Type B pancreatic cell (in vitro differentiated cells): Measurements from ENCODE around the gene CCDC142. TPM values are rescaled to one million over a fixed set of nuclear protein-coding genes. Genes with fewer than 3 reads are reported as not detected.

ENCODE experiments used
- DNase-seq: peaks from one replicate; pipeline ENCODE4 v3.0.0; 2021; ENCODE audit warnings: mixed read lengths; ENCODE audit not compliant: unreplicated experiment; ENCODE audit errors: extremely low spot score
- H3K27ac Mint-ChIP-seq: 2 replicates; pipeline ENCODE4 v1.8.0; 2021; ENCODE audit warnings: mild to moderate bottlenecking, mixed read lengths
- H3K27me3 Mint-ChIP-seq: 2 replicates; pipeline ENCODE4 v1.8.0; 2021; ENCODE audit warnings: mixed read lengths
- H3K36me3 Mint-ChIP-seq: 2 replicates; pipeline ENCODE4 v1.8.0; 2021; ENCODE audit warnings: mixed read lengths
- H3K4me1 Mint-ChIP-seq: one replicate; pipeline ENCODE4 v1.8.0; 2021; ENCODE audit warnings: mixed read lengths; ENCODE audit not compliant: unreplicated experiment
- H3K4me3 Mint-ChIP-seq: 2 replicates; pipeline ENCODE4 v1.8.0; 2021; ENCODE audit warnings: mild to moderate bottlenecking, mixed read lengths
- H3K9me3 Mint-ChIP-seq: 2 replicates; pipeline ENCODE4 v1.8.0; 2021; ENCODE audit warnings: mixed read lengths
- CTCF ChIP-seq: fragments of 200-600 bp; sonication (generic); conservative IDR thresholded peaks from 2 replicates; pipeline ENCODE4 v1.5.0; 2021; ENCODE audit warnings: antibody characterized with exemption, mild to moderate bottlenecking
- long read RNA-seq: library from polyadenylated mRNA; unstranded; transcript quantifications from one replicate; pipeline ENCODE4 v2.0.0, GENCODE V29; 2020
- total RNA-seq: library from RNA; stranded (reverse); gene quantifications from 2 replicates; pipeline ENCODE4 v1.2.1, GENCODE V29; 2021; ENCODE audit warnings: low replicate concordance

CCDC142 gene
- 18.0 and 30.1 TPM in 2 replicates for total RNA-seq
- long read RNA-seq, partial matches to known transcripts = 0 of 3 reads
- long read RNA-seq, other reads (novel, unspliced or antisense) = 1 of 3 reads

- Mint-ChIP-seq H3K36me3 (peaks cover 12% of the 10 kb centered on the region), H3K27me3 (no peaks in the 10 kb centered on the region), H3K27ac (peak within 1 kb of the TSS; percentile 98), H3K4me1 (peaks cover 21% of the 10 kb centered on the region), H3K4me3 (peak within 1 kb of the TSS; percentile 100), H3K9me3 (no peaks in the 10 kb centered on the region)
- TF ChIP-seq CTCF = peak; percentile 95
- peak; percentile 92 for DNase-seq
These were observed at the start of gene CCDC142, which contains the start of gene TTC31 for GRCh38 chr2:74482801-74483674. CCDC142 (minus strand) TSS chr2:74482998; CDS start chr2:74482837, 161 bp downstream. TTC31 (plus strand) TSS chr2:74483081; CDS start chr2:74483096, 15 bp downstream.

- Mint-ChIP-seq H3K4me1 (peaks cover 21% of the 10 kb centered on the region), H3K9me3 (no peaks in the 10 kb centered on the region), H3K27ac (peak overlapping the region; percentile 1), H3K27me3 (no peaks in the 10 kb centered on the region), H3K36me3 (peaks cover 4% of the 10 kb centered on the region), H3K4me3 (peak overlapping the region; percentile 70)
- DNase-seq = no peak
- peak; percentile 54 for TF ChIP-seq CTCF
These were observed 49.4 kb upstream of the CCDC142 start for GRCh38 chr2:74532222-74532621.

GRCh38 chr2:74531666-74532065 lies 48.9 kb upstream of the CCDC142 start:
- Mint-ChIP-seq H3K4me1 (peaks cover 22% of the 10 kb centered on the region), H3K27ac (no peak overlapping the region), H3K4me3 (peak overlapping the region; percentile 98), H3K9me3 (no peaks in the 10 kb centered on the region), H3K36me3 (peaks cover 8% of the 10 kb centered on the region), H3K27me3 (no peaks in the 10 kb centered on the region)
- no peak for DNase-seq
- TF ChIP-seq CTCF = no peak

- Mint-ChIP-seq H3K9me3 (no peaks in the 10 kb centered on the region), H3K36me3 (peaks cover 17% of the 10 kb centered on the region), H3K27me3 (no peaks in the 10 kb centered on the region), H3K4me3 (peak overlapping the region; percentile 98), H3K4me1 (peaks cover 29% of the 10 kb centered on the region), H3K27ac (peak overlapping the region; percentile 70)
- TF ChIP-seq CTCF = no peak
- no peak for DNase-seq
These were observed 47.7 kb upstream of the CCDC142 start for GRCh38 chr2:74530239-74531187.
